ENCODE data around the gene DCLK1.

DNA sequence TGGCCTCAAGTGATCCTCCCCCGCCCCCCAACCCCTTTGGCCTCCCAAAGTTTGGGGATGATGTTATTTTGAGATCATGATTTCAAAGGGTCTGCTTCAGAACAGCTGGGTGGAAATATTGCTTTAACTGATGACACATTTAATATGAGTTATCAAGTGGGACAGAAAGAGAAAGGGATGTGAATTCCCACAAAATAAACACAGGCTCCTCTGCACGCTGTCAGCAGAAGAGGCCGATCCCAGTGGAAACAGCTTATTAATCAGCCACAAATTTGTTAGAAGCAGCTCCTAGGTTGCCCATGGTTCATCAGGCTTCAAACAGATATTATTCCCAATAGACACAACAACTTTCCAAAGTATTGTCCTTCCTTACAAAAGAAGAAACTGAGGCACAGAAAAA, 4.7 kb downstream of the DCLK1 start:
- TF ChIP-seq, protein P1, sequence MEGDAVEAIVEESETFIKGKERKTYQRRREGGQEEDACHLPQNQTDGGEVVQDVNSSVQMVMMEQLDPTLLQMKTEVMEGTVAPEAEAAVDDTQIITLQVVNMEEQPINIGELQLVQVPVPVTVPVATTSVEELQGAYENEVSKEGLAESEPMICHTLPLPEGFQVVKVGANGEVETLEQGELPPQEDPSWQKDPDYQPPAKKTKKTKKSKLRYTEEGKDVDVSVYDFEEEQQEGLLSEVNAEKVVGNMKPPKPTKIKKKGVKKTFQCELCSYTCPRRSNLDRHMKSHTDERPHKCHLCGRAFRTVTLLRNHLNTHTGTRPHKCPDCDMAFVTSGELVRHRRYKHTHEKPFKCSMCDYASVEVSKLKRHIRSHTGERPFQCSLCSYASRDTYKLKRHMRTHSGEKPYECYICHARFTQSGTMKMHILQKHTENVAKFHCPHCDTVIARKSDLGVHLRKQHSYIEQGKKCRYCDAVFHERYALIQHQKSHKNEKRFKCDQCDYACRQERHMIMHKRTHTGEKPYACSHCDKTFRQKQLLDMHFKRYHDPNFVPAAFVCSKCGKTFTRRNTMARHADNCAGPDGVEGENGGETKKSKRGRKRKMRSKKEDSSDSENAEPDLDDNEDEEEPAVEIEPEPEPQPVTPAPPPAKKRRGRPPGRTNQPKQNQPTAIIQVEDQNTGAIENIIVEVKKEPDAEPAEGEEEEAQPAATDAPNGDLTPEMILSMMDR (conservative IDR thresholded peaks at IDR 0.05), result no peak
- TF ChIP-seq EZH2 (IDR thresholded peaks at IDR 0.05; ENCODE audit: low read depth), result no peak
